Gastroesophageal sphincter (tissue), 4 donors: ENCODE data around the gene RAB11A. TPM values are rescaled to one million over a fixed set of nuclear protein-coding genes. Genes with fewer than 3 reads are reported as not detected.

Experiments
- ATAC-seq: fragments of 150-250 bp; one replicate; pipeline ENCODE4 v1.9.1; 2016; ENCODE audit warnings: mild to moderate bottlenecking, moderate library complexity
- H3K27ac ChIP-seq, 4 donors: fragments of 200-600 bp; sonication (generic) in 3 of 4; 1 replicate in 3 of 4; 2 replicates in 1 of 4; pipeline ENCODE4 v1.5.1; 2016 to 2019
- H3K27me3 ChIP-seq: fragments of 200-600 bp; sonication (generic); one replicate; pipeline ENCODE4 v1.5.1; 2019
- H3K36me3 ChIP-seq, 2 donors: fragments of 200-600 bp; sonication (generic); one replicate each; pipeline ENCODE4 v1.5.1; 2019; ENCODE audit warnings: control low read depth in 1 of 2
- H3K4me1 ChIP-seq, 3 donors: fragments of 200-600 bp; sonication (generic); 1 replicate in 2 of 3; 2 replicates in 1 of 3; pipeline ENCODE4 v1.5.1; 2016 to 2019; ENCODE audit warnings: control low read depth in 2 of 3
- H3K4me3 ChIP-seq, 2 donors: fragments of 200-600 bp; sonication (generic); one replicate each; pipeline ENCODE4 v1.5.1; 2019; ENCODE audit warnings: mild to moderate bottlenecking in 1 of 2, moderate library complexity in 1 of 2
- H3K9me3 ChIP-seq, 3 donors: fragments of 200-600 bp; sonication (generic); one replicate each; pipeline ENCODE4 v1.5.1; 2017 to 2019; ENCODE audit warnings: control low read depth in 2 of 3
- CTCF ChIP-seq, 4 experiments: fragments of 200-600 bp in 2 of 4; fragments of 450-650 bp in 2 of 4; sonication (generic) in 1 of 4; IDR thresholded peaks; one replicate each; pipeline ENCODE4 v1.5.1; 2017 to 2019; ENCODE audit warnings: antibody characterized with exemption in 4 of 4, mild to moderate bottlenecking in 2 of 4, moderate library complexity in 2 of 4
- EP300 ChIP-seq: sonication (generic); formaldehyde crosslinking; IDR thresholded peaks from one replicate; pipeline ENCODE4 v1.6.1; 2017; ENCODE audit warnings: antibody characterized with exemption, mild to moderate bottlenecking
- POLR2A ChIP-seq, 2 donors: fragments of 450-650 bp; IDR thresholded peaks; one replicate each; pipeline ENCODE4 v1.6.1; 2017; ENCODE audit warnings: antibody characterized with exemption in 2 of 2, mild to moderate bottlenecking in 2 of 2, moderate library complexity in 1 of 2
- POLR2AphosphoS5 ChIP-seq: sonication (generic); formaldehyde crosslinking; IDR thresholded peaks from one replicate; pipeline ENCODE4 v1.6.1; 2017; ENCODE audit warnings: antibody characterized with exemption
- WGBS, 2 donors: methylation state at CpG; one replicate each; pipeline ENCODE4 v1.1.5; 2018; ENCODE audit warnings: low coverage in 1 of 2; 5-methylcytosine and 5-hydroxymethylcytosine counted together
- total RNA-seq, 4 donors: library from RNA; depleted of rRNA; stranded (reverse); fragments of >200 nt; gene quantifications; one replicate each; pipeline ENCODE4 v1.1.0, GENCODE V29; 2016

RAB11A gene
- total RNA-seq, 4 donors from 2014 or later, result 120 to 257 (median 135) TPM

- Histone ChIP-seq H3K36me3 (peaks cover 7 to 86% of the 10 kb centered on the region in 2 donors), H3K4me1 (peaks cover 0 to 7% (median 0%) of the 10 kb centered on the region in 3 donors), H3K27me3 (no peaks in the 10 kb centered on the region), H3K27ac (no peak overlapping the region), H3K9me3 (no peaks in the 10 kb centered on the region), H3K4me3 (no peak overlapping the region)
- ATAC-seq, result no peak
- TF ChIP-seq EP300 (no peak), POLR2AphosphoS5 (no peak), POLR2A (IDR thresholded peaks at IDR 0.05) (no peak), CTCF (IDR thresholded peaks at IDR 0.05) (no peak)
These were observed 15.2 kb downstream of the RAB11A start for GRCh38 chr15:65884511-65884910.

- H3K27ac ChIP-seq, result no peak overlapping the region
- no peak for ATAC-seq
- H3K4me1 ChIP-seq, result peaks cover 0 to 7% (median 0%) of the 10 kb centered on the region in 3 donors
- H3K4me3 ChIP-seq, result no peak overlapping the region
- no peaks in the 10 kb centered on the region for H3K27me3 ChIP-seq
- no peaks in the 10 kb centered on the region for H3K9me3 ChIP-seq
- TF ChIP-seq POLR2AphosphoS5, result no peak
- TF ChIP-seq POLR2A (IDR thresholded peaks at IDR 0.05), result no peak
- no peak for TF ChIP-seq EP300
- TF ChIP-seq CTCF (IDR thresholded peaks at IDR 0.05), result no peak
- WGBS, 2 donors, result 59 to 61% methylated on average over 4 of the region's 4 CpGs
- peaks cover 7 to 82% of the 10 kb centered on the region in 2 donors for H3K36me3 ChIP-seq
These were observed 16.5 kb downstream of the RAB11A start for GRCh38 chr15:65885668-65886218.

- WGBS, 2 donors, result 85% methylated on average over 3 of the region's 3 CpGs; no CpG with 5 or more reads in 1 of the 2 donors
- H3K27ac ChIP-seq, result no peak overlapping the region
These were observed 18.3 kb downstream of the RAB11A start for GRCh38 chr15:65887565-65887964.

GRCh38 chr15:65888981-65889380 lies 19.7 kb downstream of the RAB11A start:
- WGBS, 2 donors, result 60 to 73% methylated on average over 3 of the region's 3 CpGs
- Histone ChIP-seq H3K27ac (no peak overlapping the region), H3K9me3 (no peaks in the 10 kb centered on the region), H3K4me3 (no peak overlapping the region), H3K36me3 (peaks cover 7 to 72% of the 10 kb centered on the region in 2 donors), H3K27me3 (no peaks in the 10 kb centered on the region), H3K4me1 (no peaks in the 10 kb centered on the region)
- ATAC-seq, result no peak
- TF ChIP-seq POLR2AphosphoS5, result no peak
- TF ChIP-seq CTCF (IDR thresholded peaks at IDR 0.05), result no peak
- no peak for TF ChIP-seq EP300
- TF ChIP-seq POLR2A (IDR thresholded peaks at IDR 0.05), result no peak

More at GRCh38 chr15:65887565-65887964, 18.3 kb downstream of the RAB11A start:
- peaks cover 7 to 73% of the 10 kb centered on the region in 2 donors for H3K36me3 ChIP-seq
- H3K27me3 ChIP-seq, result no peaks in the 10 kb centered on the region
- no peaks in the 10 kb centered on the region for H3K4me1 ChIP-seq
- no peak for TF ChIP-seq CTCF (IDR thresholded peaks at IDR 0.05)
- no peak for TF ChIP-seq EP300
- TF ChIP-seq POLR2A (IDR thresholded peaks at IDR 0.05), result no peak
- no peak for TF ChIP-seq POLR2AphosphoS5
- no peaks in the 10 kb centered on the region for H3K9me3 ChIP-seq
- no peak for ATAC-seq
- no peak overlapping the region for H3K4me3 ChIP-seq

GRCh38 chr15:65893060-65893459 lies 23.8 kb downstream of the RAB11A start:
- Histone ChIP-seq H3K9me3 (no peaks in the 10 kb centered on the region), H3K27ac (no peak overlapping the region), H3K4me3 (no peak overlapping the region), H3K27me3 (no peaks in the 10 kb centered on the region), H3K4me1 (no peaks in the 10 kb centered on the region), H3K36me3 (peaks cover under 1 to 58% of the 10 kb centered on the region in 2 donors)
- TF ChIP-seq POLR2A (IDR thresholded peaks at IDR 0.05) (no peak), EP300 (no peak), POLR2AphosphoS5 (no peak), CTCF (IDR thresholded peaks at IDR 0.05) (no peak)
- no peak for ATAC-seq
- 80 to 81% methylated on average over 3 to 5 of the region's 5 CpGs for WGBS, 2 donors
